K562 (cell line): ENCODE results near the gene ENTPD8. TPM values are rescaled to one million over a fixed set of nuclear protein-coding genes. Genes with fewer than 3 reads are reported as not detected.

Experiments
- NR2C1 ChIP-seq, 2 experiments: fragments of 450-650 bp; IDR thresholded peaks; 2 replicates each; pipeline ENCODE4 v1.6.1; 2017; ENCODE audit warnings: mild to moderate bottlenecking in 2 of 2, antibody characterized with exemption in 1 of 2, inconsistent platforms in 1 of 2, missing compliant biosample characterization in 1 of 2, missing genetic modification characterization in 1 of 2
- PATZ1 ChIP-seq: fragments of 250-450 bp; sonication (Bioruptor Pico); IDR thresholded peaks from 2 replicates; pipeline ENCODE4 v1.5.0; 2020; ENCODE audit warnings: mild to moderate bottlenecking, borderline replicate concordance
- RBBP5 ChIP-seq: fragments of 200-600 bp; sonication (generic); IDR thresholded peaks from 2 replicates; pipeline ENCODE4 v1.6.1; 2012; ENCODE audit warnings: borderline replicate concordance, mild to moderate bottlenecking, low read length, control low read depth, inconsistent platforms; ENCODE audit not compliant: insufficient read depth, poor library complexity, severe bottlenecking
- RBM39 ChIP-seq: fragments of 200-400 bp; formaldehyde crosslinking; optimal IDR thresholded peaks from 2 replicates; pipeline ENCODE3; 2018; ENCODE audit warnings: low read depth, low read length
- RERE ChIP-seq: sonication (generic); formaldehyde crosslinking; IDR thresholded peaks from 2 replicates; pipeline ENCODE4 v1.8.0; 2023; ENCODE audit warnings: missing genetic modification reagents, mild to moderate bottlenecking, borderline replicate concordance
- RREB1 ChIP-seq: fragments of 250-450 bp; sonication (Bioruptor Pico); IDR thresholded peaks from 2 replicates; pipeline ENCODE4 v1.4.0; 2020
- polyA plus RNA-seq, 8 experiments: library from polyadenylated mRNA; depleted of rRNA in 4 of 8; stranded (reverse) in 5 of 8; unstranded in 3 of 8; fragments of >200 nt; fragmentation: Nextera tagmentation in 2 of 8; fragmentation: Illumina TruSeq in 1 of 8; extraction: Ambion mirVana in 2 of 8; extraction: Trizol in 1 of 8; gene quantifications; 2 replicates each; pipeline versions ENCODE4 v1.2.1 to v1.2.3, GENCODE V29; 2011 to 2014; ENCODE audit warnings: inconsistent platforms in 1 of 8, missing spikeins in 1 of 8
- total RNA-seq, 7 experiments: library from RNA; depleted of rRNA in 6 of 7; stranded (reverse); fragments of >200 nt in 6 of 7; fragmentation: Illumina TruSeq in 2 of 7; extraction: Trizol in 2 of 7; gene quantifications; 2 replicates each; pipeline versions ENCODE4 v1.2.1 to v1.2.3, GENCODE V29; 2011 to 2021; ENCODE audit warnings: low replicate concordance in 1 of 7

The ENTPD8 gene
- total and polyA plus RNA-seq, 9 of the 15 experiments (the other 6 are each of a cell fraction or from before 2014, with no cell fraction given) = 0.06 to 0.27 (median 0.19) TPM; not detected in 5

GRCh38 chr9:137435980-137436760 lies 5.0 kb downstream of the ENTPD8 start (continued):
- no peak for TF ChIP-seq PATZ1 (CRISPR knock-in tag)
- TF ChIP-seq NR2C1 (IDR thresholded peaks at IDR 0.05) = no peak
- TF ChIP-seq NR2C1 (tag; IDR thresholded peaks at IDR 0.05) = no peak
- no peak for TF ChIP-seq RBBP5
- no peak for TF ChIP-seq RBM39
- no peak for TF ChIP-seq RREB1
- TF ChIP-seq RERE (CRISPR knock-in tag) = no peak
